HG03521 (cell line): ENCODE results near the gene TMEM132E.

Source experiments
- ATAC-seq: cut with Tn5 transposase; IDR thresholded peaks from one replicate; pipeline ENCODE4 v1.9.1; 2021; ENCODE audit warnings: mild to moderate bottlenecking, moderate library complexity; ENCODE audit not compliant: unreplicated experiment

TMEM132E gene

DNA sequence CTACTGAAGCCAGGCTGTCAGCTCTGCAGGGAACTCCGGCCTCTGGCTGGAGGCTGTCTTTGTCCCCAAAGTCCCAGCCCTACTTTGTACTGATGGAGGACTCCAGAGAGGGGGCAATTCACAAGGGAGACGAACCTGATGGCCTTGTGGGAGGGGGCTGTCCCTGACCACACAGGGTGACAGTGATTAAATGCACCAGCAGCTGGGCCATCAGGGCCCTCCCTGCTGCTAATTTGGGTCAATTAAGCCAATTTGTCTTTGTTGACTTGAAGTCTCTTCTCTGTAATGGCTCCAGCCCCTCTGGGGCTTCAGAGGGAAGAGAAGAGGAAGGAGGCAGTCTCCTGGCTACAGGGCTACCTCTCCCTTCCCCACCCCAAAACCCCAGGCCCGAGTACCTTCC is 22.0 kb downstream of the TMEM132E start:
- no peak for ATAC-seq

DNA sequence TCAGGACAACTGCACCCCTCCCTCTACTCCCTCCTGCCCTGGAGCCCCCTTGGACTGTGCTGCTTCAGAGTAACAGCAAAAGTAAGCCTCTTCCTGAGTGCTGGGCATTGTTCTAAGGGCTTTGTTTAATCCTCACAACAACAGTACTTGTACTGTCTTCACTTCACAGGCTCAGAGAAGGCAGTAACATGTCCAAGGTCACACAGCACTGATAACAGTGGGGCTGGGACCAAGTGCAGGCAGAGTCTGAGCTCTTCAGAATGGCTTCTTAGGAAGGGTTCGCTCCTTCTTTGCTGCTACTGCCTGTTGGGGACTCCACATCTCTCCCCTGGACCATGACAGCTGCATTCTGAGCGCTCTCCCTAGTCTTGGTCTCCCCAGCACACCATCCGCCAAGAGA is 24.6 kb downstream of the TMEM132E start:
- no peak for ATAC-seq

DNA sequence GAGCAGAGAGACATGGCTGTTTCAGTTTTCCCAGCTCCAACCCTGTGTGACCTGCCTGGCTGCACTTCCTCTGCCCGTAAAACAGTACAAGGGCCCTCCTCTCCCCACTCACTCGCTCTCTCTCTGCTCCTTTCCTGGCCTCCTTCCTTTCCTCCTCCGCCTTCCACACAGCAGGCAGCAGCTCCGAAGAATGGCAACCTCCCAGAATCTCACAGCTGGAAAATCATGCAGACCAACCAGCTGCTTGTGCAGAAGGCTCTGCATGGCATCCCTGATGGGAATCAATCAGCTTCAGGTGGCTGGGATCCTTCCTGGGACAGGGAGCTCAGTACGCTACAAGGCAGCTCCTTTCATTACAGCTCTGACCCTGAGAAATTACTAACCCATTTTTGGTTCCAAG is 27.4 kb downstream of the TMEM132E start:
- no peak for ATAC-seq

DNA sequence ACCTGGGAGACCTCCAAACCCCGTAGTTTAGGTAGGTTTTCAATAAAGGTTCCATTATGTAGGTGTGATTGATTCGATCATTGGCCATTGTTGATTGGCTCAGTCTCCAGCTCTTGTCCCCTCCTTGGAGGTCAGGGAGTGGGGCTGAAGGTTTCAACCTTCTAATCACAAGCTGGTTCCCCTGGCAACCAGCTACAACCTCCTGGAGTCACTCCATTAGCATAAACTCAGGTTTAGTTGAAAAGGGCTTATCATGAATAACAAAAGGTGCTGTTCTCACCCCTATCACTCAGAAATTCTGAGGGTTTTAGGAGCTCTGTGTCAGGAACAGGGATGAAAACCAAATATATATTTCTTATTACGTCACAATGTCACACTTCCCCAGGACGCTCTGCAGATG is 28.5 kb downstream of the TMEM132E start:
- no peak for ATAC-seq

DNA sequence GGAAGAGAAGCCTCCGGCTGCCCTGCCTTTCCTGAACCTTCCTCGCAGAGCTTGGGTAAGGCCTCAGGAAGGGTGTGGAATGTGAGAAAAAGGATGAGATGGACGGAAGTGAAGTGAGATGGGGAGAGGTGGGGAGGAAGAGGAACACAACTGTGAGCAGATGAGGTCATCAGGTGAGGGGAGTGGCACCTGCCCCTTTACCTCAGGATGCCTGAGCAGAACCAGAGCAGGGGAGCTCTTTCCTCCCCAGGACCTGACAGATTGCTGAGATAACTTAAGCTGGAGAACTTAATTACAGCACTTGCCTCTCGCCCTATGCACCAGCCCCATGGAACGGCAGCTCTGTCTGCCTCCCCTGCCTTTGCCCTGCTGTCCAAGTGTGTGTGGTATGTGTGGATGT is 29.8 kb downstream of the TMEM132E start:
- no peak for ATAC-seq

DNA sequence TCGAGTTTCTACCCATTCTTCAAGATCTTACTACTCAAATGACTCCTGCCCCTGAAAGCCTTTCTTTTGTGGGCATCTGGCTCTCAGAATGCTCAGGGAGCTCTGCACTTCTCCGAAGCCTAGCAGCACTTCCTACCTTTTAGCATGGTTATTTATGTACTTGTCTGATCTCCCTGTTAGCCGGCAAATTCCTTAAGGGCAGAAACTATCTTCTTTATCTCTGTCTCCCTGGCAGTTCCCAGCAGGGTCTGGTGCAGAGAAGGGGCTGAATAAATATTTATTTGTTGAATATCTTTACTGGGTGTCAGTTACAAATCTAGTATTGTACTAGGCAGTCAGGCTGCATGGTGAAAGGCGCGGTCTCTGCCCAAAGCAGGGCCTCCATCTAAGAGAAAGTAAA is 30.7 kb downstream of the TMEM132E start:
- ATAC-seq, result no peak

DNA sequence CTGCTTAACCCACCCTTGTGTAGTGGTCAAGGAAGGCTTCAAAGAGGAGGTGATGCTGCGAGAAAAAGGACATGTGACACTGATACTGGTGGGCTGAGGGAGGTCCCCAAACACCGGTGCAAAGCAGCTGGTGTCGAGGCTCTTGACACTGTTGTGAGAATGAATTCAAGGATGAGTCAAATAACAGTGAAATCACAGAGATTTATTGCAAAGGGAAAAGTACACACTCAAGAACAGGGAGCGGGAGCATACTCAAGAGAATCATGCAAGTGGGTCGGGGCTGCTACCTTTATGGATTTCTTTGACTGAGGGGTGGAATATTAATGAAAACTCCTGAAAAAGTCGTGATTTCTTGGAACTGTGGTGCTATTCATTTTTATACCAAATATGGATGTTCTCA is 31.1 kb downstream of the TMEM132E start:
- no peak for ATAC-seq

DNA sequence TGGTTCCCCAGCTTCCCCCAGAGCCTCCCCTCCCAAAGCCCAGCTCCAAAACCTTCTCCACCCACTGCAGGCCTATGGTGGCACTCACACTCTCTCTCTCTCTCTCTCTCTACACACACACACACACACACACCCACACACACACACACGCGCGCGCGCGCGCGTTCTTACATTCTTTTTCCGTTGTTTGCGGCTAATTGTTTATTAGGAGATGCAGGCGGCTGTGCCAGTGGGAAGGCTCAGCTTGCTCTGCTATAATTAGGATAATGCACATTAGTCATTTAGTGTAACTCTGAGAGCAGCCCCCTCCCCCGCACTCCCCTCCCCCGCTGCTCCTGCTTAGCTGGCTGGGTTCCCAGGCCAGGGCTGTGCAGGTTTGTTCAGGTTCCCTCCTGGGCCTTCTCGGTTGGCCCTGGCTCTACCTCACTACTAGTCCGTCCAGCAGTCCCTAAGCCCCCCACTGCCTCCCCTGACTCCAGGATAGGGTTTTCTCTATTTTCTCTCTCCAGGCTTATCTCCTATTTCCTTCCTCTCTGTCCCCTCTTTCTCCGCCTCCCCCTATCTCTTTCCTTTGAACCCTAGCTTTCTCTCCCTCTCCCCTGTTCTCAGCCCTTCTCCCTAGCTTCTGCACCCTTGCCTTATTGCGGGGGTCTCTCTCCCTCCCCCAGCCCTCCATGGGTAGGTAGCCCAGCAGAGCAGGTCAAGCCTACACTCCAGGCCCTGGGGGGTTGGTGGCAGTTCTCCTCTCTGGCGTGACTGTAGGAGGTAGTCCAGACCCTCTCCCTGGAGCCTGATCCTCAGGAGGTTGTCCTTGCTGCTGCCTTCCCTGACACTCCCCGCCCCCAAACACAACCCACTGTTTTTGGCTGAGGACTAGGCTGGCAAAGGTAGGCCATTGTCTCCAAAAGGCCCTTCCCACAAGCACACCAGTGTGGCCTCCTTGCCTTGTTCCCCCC is 34.0 kb downstream of the TMEM132E start:
- ATAC-seq, result no peak

DNA sequence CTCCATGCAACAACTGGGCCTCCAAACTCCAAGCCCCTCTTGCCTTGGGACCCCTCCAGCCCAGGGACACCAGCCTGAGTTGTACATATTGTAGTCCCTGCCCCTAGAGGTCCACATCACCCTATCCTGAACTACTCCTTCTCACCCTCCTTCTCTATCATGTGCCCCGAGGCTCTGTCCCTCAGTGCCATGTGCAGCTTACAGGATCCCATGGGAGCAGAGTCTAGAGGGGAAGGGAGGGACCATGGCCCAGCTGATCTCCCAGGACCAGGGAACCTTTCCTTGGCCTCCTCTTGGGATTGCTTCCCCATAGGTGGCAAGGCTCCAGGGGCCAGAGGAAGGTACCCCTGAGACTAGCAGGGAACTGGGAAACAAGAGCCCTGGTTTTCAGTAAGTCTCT is 35.3 kb downstream of the TMEM132E start:
- no peak for ATAC-seq

DNA sequence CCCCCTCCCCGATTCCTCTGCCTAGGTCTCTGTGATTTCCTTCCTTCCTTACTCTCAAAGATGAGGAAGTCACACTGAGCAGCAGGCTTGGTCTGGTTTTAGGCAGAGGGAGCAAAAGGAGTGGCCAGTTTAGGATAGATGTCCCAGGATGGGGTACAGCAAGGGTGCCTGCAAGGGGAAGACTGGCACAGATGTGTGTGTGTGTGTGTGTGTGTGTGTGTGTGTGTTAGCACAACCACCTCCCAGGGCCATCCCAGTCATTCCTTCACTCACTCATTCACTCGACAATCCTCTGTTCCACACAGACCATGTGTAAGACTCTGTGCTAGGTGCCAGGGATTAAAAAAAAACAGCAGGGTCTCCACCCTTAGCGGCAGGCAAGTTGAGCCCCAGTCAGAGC is 35.9 kb downstream of the TMEM132E start:
- no peak for ATAC-seq

DNA sequence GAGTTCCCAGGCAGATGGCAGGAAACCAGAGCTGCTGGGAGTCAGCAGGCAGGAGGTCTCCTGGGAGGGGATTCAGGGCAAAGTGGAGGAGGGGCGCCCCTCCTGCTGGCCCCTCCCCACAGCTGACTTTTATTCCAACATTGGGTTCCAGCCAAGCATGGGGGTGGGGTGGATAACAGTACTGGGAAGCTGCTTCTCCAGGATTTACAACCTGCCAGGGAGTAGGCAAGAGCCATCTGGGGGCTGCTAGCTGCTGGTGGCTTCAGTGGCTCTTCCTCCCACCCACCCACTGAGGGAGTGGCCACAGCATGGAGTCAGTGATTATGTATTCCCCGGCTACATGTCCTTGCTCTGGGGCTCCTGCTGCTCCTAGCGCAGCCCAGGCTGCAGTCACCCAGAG is 36.8 kb downstream of the TMEM132E start:
- ATAC-seq, result no peak

DNA sequence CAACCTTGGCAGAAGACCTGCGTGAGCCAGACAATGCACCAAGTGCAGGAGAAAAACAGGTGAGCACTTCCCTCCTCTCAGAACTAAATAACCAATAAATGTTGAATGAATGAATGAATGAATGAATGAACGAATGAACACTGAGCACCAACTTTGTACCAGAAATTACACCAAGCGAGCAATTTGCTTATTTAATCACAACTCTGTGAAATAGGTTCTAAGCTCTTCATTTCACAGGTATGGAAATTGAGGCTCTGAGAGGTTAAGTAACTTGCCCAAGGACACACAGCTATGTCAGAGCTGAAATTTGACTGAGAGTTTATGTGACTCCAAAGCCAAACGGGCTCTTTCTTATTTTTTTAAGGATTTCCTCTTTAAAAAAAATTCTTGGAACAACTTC is 38.0 kb downstream of the TMEM132E start:
- no peak for ATAC-seq

DNA sequence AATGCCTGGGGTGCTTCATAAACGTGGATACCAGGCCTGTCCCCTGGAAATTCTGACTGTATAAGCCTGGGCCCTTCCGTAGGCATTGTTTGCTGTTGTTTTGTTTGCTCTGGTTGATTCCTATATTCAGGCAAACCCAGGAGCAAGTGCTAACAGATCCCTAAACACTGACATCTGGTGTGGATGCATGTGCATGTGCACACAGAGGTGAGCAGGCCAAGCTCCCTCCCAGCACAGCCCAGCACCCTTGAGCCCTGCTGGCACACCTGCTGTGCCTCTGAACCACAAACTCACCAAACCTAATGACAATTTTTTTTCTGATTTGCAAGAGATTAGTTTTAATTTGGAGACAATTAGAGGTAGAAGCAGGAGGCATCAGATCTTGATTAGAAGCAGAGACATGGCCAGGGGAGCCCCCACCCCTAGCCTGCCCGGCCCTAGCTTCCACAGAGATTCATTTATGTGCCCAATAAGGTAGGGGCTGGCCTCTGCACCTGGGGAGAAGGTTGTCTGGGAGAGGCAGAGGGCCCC is 40.4 kb downstream of the TMEM132E start:
- ATAC-seq, result no peak

DNA sequence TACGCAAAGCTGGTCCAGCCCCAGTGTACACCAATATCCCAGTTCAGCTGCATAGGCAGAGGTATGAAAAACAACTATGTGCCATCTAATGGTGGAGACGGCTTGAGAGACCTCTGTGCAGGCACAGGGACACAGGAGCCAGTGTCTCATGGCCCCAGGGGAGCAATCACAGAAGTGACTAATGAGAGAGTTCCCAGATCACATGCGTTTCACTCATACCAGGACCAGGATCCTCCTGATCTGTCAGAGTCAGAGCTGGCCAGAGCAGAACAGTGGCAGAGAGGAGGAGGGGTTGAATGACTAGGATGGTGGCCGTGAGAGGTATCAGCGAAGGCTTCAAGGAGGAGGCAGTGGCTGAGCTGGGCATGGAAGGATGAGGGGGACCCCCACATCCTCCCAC is 41.1 kb downstream of the TMEM132E start:
- no peak for ATAC-seq

DNA sequence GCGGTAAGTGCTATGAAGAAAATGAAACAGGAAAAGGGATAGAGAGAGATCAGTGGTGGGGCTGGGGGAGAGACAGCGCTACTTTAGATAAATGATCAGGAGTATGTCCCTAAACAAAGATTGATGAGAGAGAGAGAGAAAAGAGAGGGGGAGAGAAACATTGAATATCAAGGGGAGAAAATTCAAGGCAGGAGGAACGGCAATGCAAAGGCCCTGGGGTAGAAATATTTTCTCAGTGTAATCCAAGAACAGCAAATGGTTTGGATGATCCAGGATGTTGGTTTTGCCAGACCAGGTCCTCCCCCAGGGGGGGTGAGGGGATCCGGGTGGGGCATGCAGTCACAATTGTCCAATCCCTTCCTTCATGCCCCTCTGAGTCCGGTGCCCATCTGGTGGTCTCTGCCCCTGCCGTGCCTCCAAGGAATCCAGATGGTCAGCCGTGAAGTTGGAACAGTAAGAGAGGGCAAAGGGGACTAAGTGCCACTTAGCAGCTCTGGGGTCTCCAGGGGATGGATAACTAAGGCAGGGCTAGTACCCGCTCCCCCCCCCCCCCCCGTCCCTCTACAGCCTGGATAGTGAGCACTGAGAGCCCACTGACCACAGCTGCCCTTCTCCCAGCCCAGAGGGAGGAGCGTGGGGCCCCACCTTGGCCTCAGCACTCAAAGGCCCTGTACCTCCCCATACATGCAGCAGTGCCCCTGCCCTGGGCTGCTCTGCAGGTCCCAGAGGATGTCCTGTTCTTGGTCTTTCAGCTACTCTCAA is 43.7 kb downstream of the TMEM132E start:
- no peak for ATAC-seq

DNA sequence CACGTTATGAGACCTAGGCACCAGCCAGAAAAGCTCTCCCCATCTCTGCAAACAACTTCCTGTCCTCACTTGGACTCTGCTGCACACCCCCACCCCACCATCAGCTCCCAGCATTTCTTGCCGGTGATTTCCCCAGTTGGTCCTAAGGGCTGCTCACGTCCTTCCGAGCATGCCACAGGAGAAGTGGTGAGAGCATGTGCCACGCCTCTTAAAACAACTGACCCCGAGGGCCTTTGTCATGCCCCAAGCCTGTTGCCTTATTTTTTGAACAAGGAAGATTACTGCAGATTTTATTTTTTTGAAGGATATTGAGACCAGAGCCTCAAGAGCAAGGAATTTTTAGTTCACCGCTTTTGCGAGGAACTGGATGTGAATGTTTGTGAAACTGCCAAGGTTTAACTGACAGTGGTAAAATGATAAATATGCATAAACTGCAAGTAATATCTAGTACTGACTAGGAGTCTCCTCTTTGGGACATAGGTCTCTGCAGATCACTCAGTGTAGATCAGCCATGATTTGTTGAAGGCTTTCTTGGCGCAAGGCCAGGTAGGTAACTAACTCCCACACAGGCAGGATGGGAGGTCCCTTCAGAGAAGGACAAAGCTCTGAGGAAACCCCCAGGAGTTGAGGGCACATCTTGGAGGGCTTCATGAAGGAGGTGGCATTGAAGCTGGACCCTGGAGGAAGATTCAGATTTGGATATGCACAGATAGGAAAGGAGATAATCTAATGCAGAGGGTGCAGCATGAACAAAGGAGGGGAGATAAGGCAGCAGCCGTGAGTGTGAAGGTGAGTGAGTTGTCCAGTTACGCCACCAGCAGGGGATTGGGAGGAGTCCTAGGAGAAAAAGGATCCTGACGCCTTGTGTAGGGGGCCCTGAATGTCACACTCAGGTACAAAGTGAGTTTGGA is 44.7 kb downstream of the TMEM132E start:
- no peak for ATAC-seq

DNA sequence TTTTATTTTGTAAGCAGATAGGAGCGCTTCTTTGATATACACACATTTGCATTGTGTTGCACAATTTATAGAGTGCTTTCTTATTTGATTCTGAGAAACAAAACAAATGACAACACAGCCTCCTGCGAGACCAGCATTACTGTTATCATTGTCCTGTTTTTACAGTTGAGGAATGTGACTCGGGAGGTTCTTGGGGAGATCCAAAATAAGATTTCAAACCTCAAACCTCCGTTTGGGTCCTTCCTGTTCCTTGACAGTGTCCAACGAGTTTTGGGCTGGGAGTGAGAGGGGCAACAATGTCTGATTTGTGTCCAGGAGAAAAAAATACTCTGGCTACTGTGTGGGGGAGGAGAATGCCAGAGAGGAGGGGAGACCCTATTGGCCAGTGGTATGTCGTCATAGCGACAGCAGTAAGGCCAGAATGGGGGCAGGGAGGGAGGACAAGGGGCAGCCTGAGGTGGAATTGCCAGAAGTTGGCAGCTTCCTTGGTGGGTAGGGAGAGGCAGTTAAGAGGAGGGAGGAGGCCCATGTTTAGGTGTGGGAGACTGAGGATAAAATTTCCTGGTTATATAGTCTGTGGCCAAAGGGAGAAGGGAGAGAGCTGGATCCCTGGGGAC is 45.5 kb downstream of the TMEM132E start:
- no peak for ATAC-seq

DNA sequence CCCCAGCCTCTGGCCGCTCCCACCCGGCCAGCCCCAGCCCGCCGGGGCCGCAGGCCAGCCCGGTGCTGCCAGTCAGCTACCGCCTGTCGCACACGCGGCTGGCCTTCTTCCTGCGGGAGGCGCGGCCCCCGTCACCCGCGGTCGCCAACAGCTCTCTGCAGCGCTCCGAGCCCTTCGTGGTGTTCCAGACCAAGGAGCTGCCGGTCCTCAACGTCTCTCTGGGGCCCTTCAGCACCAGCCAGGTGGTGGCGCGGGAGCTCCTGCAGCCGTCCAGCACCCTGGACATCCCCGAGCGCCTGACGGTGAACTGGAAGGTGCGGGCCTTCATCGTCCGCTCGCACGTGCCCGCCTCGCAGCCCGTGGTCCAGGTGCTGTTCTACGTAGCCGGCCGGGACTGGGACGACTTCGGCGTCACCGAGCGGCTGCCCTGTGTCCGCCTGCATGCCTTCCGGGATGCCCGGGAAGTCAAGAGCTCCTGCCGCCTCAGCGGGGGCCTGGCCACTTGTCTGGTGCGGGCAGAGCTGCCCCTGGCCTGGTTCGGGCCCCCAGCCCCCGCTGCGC is 46.8 kb downstream of the TMEM132E start:
- no peak for ATAC-seq

DNA sequence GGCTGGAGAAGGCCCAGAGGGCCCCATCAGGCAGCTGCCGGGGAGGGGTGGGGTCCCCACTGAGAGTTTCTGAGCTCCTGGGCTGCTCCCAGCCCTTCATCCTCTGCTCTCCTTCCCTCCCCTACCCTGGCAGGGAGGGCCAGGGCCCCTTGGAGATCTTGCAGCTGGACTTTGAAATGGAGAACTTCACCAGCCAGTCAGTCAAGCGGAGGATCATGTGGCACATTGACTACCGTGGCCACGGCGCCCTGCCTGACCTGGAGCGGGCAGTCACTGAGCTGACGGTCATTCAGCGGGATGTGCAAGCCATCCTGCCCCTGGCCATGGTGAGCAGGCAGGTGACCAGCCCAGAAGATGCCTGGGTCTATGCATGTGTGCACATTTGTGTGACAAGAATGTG is 49.5 kb downstream of the TMEM132E start:
- ATAC-seq, result no peak

DNA sequence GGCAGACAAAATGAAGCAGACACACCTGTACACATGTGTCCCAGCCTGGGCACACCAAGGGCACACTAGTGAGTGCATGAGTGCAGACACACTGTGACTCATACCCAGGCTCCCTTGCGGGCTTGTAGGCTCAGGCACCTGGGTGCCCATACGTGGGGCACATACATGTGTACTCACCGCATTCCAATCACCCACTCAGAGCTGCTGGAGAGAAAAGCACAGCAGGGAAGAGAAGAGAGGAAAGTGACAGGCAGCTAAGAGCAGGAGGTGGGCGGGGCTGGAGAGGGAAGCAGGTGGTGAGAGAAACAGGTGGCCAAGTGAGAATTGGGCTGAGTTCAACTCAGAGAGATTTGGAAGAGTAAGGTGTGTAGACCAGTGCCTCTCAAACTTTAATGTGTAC is 54.0 kb downstream of the TMEM132E start:
- no peak for ATAC-seq
